Tibial nerve (tissue), 4 donors: ENCODE results near the gene ZNF138.

ENCODE experiments used
- EP300 ChIP-seq, 2 donors: sonication (generic); formaldehyde crosslinking; IDR thresholded peaks; one replicate each; pipeline ENCODE4 v1.6.1; 2017; ENCODE audit warnings: antibody characterized with exemption in 2 of 2, mild to moderate bottlenecking in 1 of 2
- POLR2A ChIP-seq, 2 donors: fragments of 450-650 bp; IDR thresholded peaks; one replicate each; pipeline ENCODE4 v1.6.1; 2017; ENCODE audit warnings: antibody characterized with exemption in 2 of 2, mild to moderate bottlenecking in 2 of 2, moderate library complexity in 2 of 2
- TF ChIP-seq, protein P1 (sequence below), 5 experiments: fragments of 200-600 bp in 3 of 5; fragments of 450-650 bp in 2 of 5; sonication (generic) in 3 of 5; IDR thresholded peaks; one replicate each; pipeline ENCODE4 v1.5.1; 2016 to 2019; ENCODE audit warnings: antibody characterized with exemption in 5 of 5, mild to moderate bottlenecking in 3 of 5, moderate library complexity in 2 of 5

DNA sequence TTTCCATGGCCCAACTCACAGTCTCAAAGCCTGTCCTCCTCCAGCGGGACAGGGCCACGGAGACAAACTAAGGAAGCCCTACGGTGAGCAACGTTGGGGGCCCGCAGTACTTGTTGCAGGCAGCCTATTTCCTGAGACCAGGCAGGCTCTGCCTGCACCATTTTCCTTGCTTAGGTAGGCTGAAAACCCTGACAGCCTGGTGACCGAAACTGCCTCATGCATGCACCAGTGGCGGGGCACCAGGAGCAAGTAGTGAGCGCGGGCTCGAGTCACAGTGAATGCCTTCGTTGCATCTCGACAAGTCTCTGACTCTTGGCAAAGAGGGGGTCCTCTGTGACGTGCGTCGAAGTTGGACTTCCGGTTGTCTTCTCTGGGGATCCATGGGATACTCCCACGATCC, 85.6 kb downstream of the ZNF138 start:
- TF ChIP-seq, protein P1, sequence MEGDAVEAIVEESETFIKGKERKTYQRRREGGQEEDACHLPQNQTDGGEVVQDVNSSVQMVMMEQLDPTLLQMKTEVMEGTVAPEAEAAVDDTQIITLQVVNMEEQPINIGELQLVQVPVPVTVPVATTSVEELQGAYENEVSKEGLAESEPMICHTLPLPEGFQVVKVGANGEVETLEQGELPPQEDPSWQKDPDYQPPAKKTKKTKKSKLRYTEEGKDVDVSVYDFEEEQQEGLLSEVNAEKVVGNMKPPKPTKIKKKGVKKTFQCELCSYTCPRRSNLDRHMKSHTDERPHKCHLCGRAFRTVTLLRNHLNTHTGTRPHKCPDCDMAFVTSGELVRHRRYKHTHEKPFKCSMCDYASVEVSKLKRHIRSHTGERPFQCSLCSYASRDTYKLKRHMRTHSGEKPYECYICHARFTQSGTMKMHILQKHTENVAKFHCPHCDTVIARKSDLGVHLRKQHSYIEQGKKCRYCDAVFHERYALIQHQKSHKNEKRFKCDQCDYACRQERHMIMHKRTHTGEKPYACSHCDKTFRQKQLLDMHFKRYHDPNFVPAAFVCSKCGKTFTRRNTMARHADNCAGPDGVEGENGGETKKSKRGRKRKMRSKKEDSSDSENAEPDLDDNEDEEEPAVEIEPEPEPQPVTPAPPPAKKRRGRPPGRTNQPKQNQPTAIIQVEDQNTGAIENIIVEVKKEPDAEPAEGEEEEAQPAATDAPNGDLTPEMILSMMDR (IDR thresholded peaks at IDR 0.05): no peak
- TF ChIP-seq POLR2A (IDR thresholded peaks at IDR 0.05) (no peak), EP300 (IDR thresholded peaks at IDR 0.05) (no peak)
